Osteoblast (primary cell): Measurements from ENCODE around the gene NR3C2. TPM values are rescaled to one million over a fixed set of nuclear protein-coding genes. Genes with fewer than 3 reads are reported as not detected.

Experiments used
- DNase-seq: peaks from one replicate; pipeline ENCODE4 v3.0.0; 2011; ENCODE audit warnings: low spot score, mixed read lengths; ENCODE audit not compliant: insufficient read length; ENCODE audit errors: missing footprints
- H2AFZ ChIP-seq: 2 replicates; pipeline ENCODE4 v1.6.0; 2011; ENCODE audit warnings: mild to moderate bottlenecking, low read length
- H3K27ac ChIP-seq: 2 replicates; pipeline ENCODE4 v1.5.1; 2011; ENCODE audit warnings: mild to moderate bottlenecking, low read depth, low read length, moderate library complexity
- H3K27me3 ChIP-seq: 2 replicates; pipeline ENCODE4 v1.6.0; 2012; ENCODE audit warnings: mild to moderate bottlenecking, control low read depth, inconsistent platforms, low read length, moderate library complexity; ENCODE audit not compliant: insufficient read depth
- H3K36me3 ChIP-seq: 2 replicates; pipeline ENCODE4 v1.5.1; 2011; ENCODE audit warnings: mild to moderate bottlenecking, low read length, control low read depth, moderate library complexity; ENCODE audit not compliant: insufficient read depth
- H3K4me1 ChIP-seq: 2 replicates; pipeline ENCODE4 v1.5.1; 2011; ENCODE audit warnings: mild to moderate bottlenecking, low read length, control low read depth, moderate library complexity; ENCODE audit not compliant: insufficient read depth
- H3K4me2 ChIP-seq: 2 replicates; pipeline ENCODE4 v1.6.0; 2011; ENCODE audit warnings: mild to moderate bottlenecking, low read length; ENCODE audit not compliant: insufficient read depth
- H3K4me3 ChIP-seq: fragments of 200-600 bp; sonication (generic); 3 replicates; pipeline ENCODE4 v1.5.1; 2012; ENCODE audit warnings: mild to moderate bottlenecking, low read length, inconsistent platforms; ENCODE audit not compliant: insufficient read depth
- H3K79me2 ChIP-seq: 2 replicates; pipeline ENCODE4 v1.6.0; 2012; ENCODE audit warnings: mild to moderate bottlenecking, low read length, control low read depth, inconsistent platforms; ENCODE audit not compliant: insufficient read depth
- H3K9me3 ChIP-seq: 2 replicates; pipeline ENCODE4 v1.5.1; 2011; ENCODE audit warnings: low read depth, low read length, control low read depth
- H4K20me1 ChIP-seq: 2 replicates; pipeline ENCODE4 v1.6.0; 2012; ENCODE audit warnings: mild to moderate bottlenecking, low read length, control low read depth; ENCODE audit not compliant: insufficient read depth
- CTCF ChIP-seq: IDR thresholded peaks from 2 replicates; pipeline ENCODE4 v1.5.1; 2011; ENCODE audit warnings: mild to moderate bottlenecking, low read depth, low read length, moderate library complexity; ENCODE audit errors: extremely low read depth
- total RNA-seq: library from RNA; depleted of rRNA; stranded (reverse); fragments of >200 nt; gene quantifications from 2 replicates; pipeline ENCODE4 v1.2.3, GENCODE V29; 2012

The NR3C2 gene
- total RNA-seq, 1 donor, result 0.72 TPM

- no peak for DNase-seq
- Histone ChIP-seq H3K4me2 (no peak overlapping the region), H3K4me3 (no peak overlapping the region), H3K4me1 (no peaks in the 10 kb centered on the region), H2AFZ (no peak overlapping the region), H3K36me3 (no peaks in the 10 kb centered on the region), H3K9me3 (no peaks in the 10 kb centered on the region), H3K79me2 (no peaks in the 10 kb centered on the region), H4K20me1 (no peaks in the 10 kb centered on the region), H3K27me3 (no peaks in the 10 kb centered on the region), H3K27ac (no peak overlapping the region)
- TF ChIP-seq CTCF, result no peak
These were observed 279.7 kb downstream of the NR3C2 start for GRCh38 chr4:148162519-148162918.

- Histone ChIP-seq H3K4me1 (no peaks in the 10 kb centered on the region), H3K36me3 (no peaks in the 10 kb centered on the region), H3K9me3 (no peaks in the 10 kb centered on the region), H3K27me3 (no peaks in the 10 kb centered on the region), H2AFZ (no peak overlapping the region), H3K4me2 (no peak overlapping the region), H3K79me2 (no peaks in the 10 kb centered on the region), H3K27ac (no peak overlapping the region), H3K4me3 (no peak overlapping the region), H4K20me1 (no peaks in the 10 kb centered on the region)
- TF ChIP-seq CTCF, result no peak
- no peak for DNase-seq
These were observed 280.6 kb downstream of the NR3C2 start for GRCh38 chr4:148161601-148162000.

GRCh38 chr4:148159793-148160192, 282.4 kb downstream of the NR3C2 start:
- TF ChIP-seq CTCF, result no peak
- no peaks in the 10 kb centered on the region for H3K27me3 ChIP-seq
- H3K79me2 ChIP-seq, result no peaks in the 10 kb centered on the region
- no peak overlapping the region for H3K4me2 ChIP-seq
- no peaks in the 10 kb centered on the region for H3K4me1 ChIP-seq
- H3K36me3 ChIP-seq, result no peaks in the 10 kb centered on the region
- no peak overlapping the region for H2AFZ ChIP-seq
- H3K27ac ChIP-seq, result no peak overlapping the region
- no peaks in the 10 kb centered on the region for H4K20me1 ChIP-seq
- no peak overlapping the region for H3K4me3 ChIP-seq
- no peaks in the 10 kb centered on the region for H3K9me3 ChIP-seq
- no peak for DNase-seq

GRCh38 chr4:148154769-148155168, 287.4 kb downstream of the NR3C2 start:
- DNase-seq, result no peak
- Histone ChIP-seq H3K9me3 (no peaks in the 10 kb centered on the region), H3K36me3 (no peaks in the 10 kb centered on the region), H3K27ac (no peak overlapping the region), H4K20me1 (no peaks in the 10 kb centered on the region), H3K27me3 (no peaks in the 10 kb centered on the region), H2AFZ (no peak overlapping the region), H3K4me1 (no peaks in the 10 kb centered on the region), H3K4me2 (no peak overlapping the region), H3K79me2 (no peaks in the 10 kb centered on the region), H3K4me3 (no peak overlapping the region)
- TF ChIP-seq CTCF, result no peak
